Ishikawa (cell line): ENCODE measurements around the gene CCNH.

Experiments used
- CEBPB ChIP-seq: IDR thresholded peaks from 2 replicates; pipeline ENCODE4 v1.6.1; 2012
- CREB1 ChIP-seq: IDR thresholded peaks from 2 replicates; pipeline ENCODE4 v1.6.1; 2012; ENCODE audit warnings: low read depth
- EGR1 ChIP-seq: IDR thresholded peaks from 2 replicates; pipeline ENCODE4 v1.6.1; 2012
- EP300 ChIP-seq: IDR thresholded peaks from 2 replicates; pipeline ENCODE4 v1.6.1; 2012; ENCODE audit warnings: borderline replicate concordance
- FOXM1 ChIP-seq: IDR thresholded peaks from 2 replicates; pipeline ENCODE4 v1.6.1; 2012; ENCODE audit warnings: low read depth, borderline replicate concordance
- NFIC ChIP-seq: IDR thresholded peaks from 2 replicates; pipeline ENCODE4 v1.6.1; 2012
- RAD21 ChIP-seq: IDR thresholded peaks from 2 replicates; pipeline ENCODE4 v1.6.1; 2012; ENCODE audit warnings: low read depth
- TAF1 ChIP-seq: IDR thresholded peaks from 2 replicates; pipeline ENCODE4 v1.6.1; 2012; ENCODE audit warnings: low read depth, mild to moderate bottlenecking
- TCF12 ChIP-seq: IDR thresholded peaks from 2 replicates; pipeline ENCODE4 v1.6.1; 2012; ENCODE audit warnings: low read depth
- TEAD4 ChIP-seq: IDR thresholded peaks from 2 replicates; pipeline ENCODE4 v1.6.1; 2012
- YY1 ChIP-seq: IDR thresholded peaks from 2 replicates; pipeline ENCODE4 v1.6.1; 2012; ENCODE audit warnings: low read depth
- ZBTB7A ChIP-seq: IDR thresholded peaks from 2 replicates; pipeline ENCODE4 v1.6.1; 2012; ENCODE audit warnings: low read depth
- TF ChIP-seq, protein P1 (sequence below): IDR thresholded peaks from 2 replicates; pipeline ENCODE4 v1.6.1; 2012; ENCODE audit warnings: low read depth, mild to moderate bottlenecking
- TF ChIP-seq, protein P2 (sequence below): IDR thresholded peaks from 2 replicates; pipeline ENCODE4 v1.6.1; 2012
- TF ChIP-seq, protein P3 (sequence below): IDR thresholded peaks from 2 replicates; pipeline ENCODE4 v1.6.1; 2012

Gene CCNH

DNA sequence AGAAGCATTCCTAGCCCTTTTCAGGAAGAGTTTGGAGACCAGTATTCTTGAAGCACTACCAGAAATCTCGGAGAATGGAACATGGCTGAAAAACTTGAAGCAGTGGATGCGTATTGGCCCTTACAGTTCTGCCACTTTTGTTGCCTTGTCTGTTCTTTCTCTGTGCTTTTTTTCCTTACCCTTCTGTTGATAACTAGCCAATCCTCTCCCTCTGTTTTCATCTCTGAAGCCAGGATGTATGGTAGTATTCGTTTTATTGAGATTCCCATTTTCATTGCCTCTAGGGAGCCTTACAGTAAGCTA, 564 bp upstream of the CCNH start:
- TF ChIP-seq YY1 (no peak), EP300 (no peak)
- TF ChIP-seq, protein P1, sequence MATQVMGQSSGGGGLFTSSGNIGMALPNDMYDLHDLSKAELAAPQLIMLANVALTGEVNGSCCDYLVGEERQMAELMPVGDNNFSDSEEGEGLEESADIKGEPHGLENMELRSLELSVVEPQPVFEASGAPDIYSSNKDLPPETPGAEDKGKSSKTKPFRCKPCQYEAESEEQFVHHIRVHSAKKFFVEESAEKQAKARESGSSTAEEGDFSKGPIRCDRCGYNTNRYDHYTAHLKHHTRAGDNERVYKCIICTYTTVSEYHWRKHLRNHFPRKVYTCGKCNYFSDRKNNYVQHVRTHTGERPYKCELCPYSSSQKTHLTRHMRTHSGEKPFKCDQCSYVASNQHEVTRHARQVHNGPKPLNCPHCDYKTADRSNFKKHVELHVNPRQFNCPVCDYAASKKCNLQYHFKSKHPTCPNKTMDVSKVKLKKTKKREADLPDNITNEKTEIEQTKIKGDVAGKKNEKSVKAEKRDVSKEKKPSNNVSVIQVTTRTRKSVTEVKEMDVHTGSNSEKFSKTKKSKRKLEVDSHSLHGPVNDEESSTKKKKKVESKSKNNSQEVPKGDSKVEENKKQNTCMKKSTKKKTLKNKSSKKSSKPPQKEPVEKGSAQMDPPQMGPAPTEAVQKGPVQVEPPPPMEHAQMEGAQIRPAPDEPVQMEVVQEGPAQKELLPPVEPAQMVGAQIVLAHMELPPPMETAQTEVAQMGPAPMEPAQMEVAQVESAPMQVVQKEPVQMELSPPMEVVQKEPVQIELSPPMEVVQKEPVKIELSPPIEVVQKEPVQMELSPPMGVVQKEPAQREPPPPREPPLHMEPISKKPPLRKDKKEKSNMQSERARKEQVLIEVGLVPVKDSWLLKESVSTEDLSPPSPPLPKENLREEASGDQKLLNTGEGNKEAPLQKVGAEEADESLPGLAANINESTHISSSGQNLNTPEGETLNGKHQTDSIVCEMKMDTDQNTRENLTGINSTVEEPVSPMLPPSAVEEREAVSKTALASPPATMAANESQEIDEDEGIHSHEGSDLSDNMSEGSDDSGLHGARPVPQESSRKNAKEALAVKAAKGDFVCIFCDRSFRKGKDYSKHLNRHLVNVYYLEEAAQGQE, result no peak

DNA sequence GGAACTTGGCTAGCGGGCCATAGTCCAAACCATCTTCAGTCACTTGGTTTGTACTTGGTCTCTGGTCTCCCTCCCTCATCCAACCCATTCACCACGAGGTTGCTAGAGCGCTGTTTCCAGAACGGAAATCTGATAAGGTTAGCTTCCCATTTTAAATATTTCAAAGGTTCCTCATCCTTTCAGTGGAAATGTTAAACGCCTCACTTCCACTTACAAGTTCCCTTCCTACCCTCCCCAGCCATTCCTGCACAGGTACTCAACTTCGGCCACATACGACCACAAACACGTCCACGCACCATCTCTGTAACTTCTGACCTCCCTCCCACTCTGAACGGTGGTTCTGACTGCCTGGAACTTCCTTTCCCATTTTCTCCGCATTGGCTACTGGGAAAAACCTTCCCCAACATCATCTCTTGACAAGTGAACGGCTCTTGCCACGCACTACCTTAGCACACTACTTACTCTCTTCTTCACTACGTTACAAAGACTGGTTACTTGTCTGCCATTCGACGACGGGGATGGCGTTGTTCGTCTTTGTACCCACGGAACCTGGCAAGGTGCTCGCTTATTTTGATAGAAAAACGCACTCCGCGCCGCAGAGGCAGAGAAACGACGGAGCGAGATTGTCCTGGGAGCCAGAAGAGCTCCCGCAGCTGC, 629 bp downstream of the CCNH start:
- TF ChIP-seq CEBPB (no peak), FOXM1 (no peak), EGR1 (no peak), RAD21 (no peak), EP300 (no peak)
- TF ChIP-seq, protein P1, result no peak

DNA sequence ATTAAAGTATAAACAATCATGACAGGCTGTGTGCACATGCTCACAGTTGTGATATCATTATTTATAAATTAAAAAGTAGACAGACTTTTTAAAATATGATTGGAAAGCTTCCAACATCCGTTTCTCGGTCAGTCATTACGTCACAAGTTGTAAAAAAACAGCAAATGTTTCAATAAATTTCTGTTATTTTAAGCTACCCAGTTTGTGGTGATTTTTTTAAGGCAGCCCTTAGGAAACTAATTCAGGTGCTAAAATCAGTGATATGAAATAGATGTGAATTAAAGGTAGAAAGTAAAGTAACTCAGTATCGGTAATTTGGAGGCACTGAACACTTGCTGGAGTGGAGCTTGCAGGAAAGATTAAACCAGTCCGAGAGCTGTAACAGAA, 1.2 kb downstream of the CCNH start:
- TF ChIP-seq, protein P2, sequence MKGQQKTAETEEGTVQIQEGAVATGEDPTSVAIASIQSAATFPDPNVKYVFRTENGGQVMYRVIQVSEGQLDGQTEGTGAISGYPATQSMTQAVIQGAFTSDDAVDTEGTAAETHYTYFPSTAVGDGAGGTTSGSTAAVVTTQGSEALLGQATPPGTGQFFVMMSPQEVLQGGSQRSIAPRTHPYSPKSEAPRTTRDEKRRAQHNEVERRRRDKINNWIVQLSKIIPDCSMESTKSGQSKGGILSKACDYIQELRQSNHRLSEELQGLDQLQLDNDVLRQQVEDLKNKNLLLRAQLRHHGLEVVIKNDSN, result no peak
- TF ChIP-seq TAF1 (no peak), CREB1 (no peak), EP300 (no peak), CEBPB (no peak), YY1 (no peak), TEAD4 (no peak), NFIC (no peak), EGR1 (no peak), FOXM1 (no peak)
- TF ChIP-seq, protein P3, sequence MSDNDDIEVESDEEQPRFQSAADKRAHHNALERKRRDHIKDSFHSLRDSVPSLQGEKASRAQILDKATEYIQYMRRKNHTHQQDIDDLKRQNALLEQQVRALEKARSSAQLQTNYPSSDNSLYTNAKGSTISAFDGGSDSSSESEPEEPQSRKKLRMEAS, result no peak
- TF ChIP-seq, protein P1, result no peak

DNA sequence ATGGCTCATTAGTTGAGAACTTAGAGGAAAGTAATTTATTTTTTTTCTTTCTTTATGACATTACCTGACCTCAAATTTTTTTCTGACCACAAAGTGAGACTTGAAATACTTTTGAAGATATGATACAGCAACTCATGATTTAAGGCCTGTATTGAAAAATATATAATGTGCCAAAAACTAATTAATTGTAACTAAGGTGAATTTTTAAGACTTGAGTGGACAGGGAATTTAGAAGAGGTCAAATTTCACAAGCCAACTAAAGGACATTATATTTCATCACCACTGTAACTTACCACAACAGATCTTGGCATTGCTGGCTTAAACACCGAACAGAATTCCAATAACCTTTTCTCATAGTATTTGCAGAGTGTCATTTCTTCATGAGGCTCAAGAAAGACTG, 1.8 kb downstream of the CCNH start:
- TF ChIP-seq EP300 (no peak), TCF12 (no peak), CEBPB (no peak), FOXM1 (no peak), CREB1 (no peak), RAD21 (no peak), TAF1 (no peak), YY1 (no peak), TEAD4 (no peak), EGR1 (no peak), ZBTB7A (no peak), NFIC (no peak)
- TF ChIP-seq, protein P3, result no peak
- TF ChIP-seq, protein P2, result no peak
- TF ChIP-seq, protein P1, result no peak
